GM10266 (cell line): ENCODE measurements around the gene ADAP1.

Experiments
- DNase-seq: peaks from one replicate; pipeline ENCODE4 v3.0.0; 2012; ENCODE audit errors: extremely low spot score
- TF ChIP-seq, protein P1 (sequence below): IDR thresholded peaks from 2 replicates; pipeline ENCODE4 v1.5.1; 2012; ENCODE audit warnings: mild to moderate bottlenecking, low read depth; ENCODE audit not compliant: control insufficient read depth, insufficient read depth; ENCODE audit errors: missing control alignments

ADAP1 gene

DNA sequence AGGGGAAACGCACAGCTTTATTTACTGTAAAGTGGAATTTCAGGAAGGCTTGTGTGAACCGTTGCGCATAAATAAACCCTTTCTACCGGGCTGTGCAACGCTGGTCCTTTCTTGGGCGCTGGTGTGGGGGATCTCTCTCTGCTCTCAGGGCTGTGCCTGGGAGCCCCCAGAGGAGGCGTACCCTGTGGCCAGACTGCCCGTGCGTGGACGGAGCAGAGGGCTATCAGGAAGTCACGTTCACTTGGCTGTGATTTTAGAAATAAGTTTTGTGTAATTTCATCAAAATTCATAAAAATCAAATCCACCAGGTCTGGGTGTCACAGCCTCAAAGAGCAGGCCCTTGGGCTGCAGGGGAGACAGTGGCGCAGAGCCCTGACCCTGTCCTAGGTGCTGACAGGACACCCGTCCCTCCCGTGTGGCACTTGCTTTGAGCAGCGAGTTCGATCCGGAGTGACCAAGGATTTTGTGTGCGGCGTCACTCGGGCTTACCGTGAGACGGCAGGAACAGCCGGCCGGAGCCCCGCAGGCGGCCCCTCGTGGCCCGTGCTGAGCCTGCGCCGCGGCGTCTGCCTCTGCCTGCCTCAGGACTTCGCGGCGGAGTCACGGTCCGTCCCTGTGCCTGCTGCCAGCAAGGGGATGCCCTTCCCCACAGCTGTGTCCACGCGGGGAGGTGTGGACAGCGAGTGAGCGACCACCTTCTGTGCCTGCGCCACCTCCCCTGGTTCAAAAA lies 58.0 kb downstream of the ADAP1 start:
- TF ChIP-seq, protein P1, sequence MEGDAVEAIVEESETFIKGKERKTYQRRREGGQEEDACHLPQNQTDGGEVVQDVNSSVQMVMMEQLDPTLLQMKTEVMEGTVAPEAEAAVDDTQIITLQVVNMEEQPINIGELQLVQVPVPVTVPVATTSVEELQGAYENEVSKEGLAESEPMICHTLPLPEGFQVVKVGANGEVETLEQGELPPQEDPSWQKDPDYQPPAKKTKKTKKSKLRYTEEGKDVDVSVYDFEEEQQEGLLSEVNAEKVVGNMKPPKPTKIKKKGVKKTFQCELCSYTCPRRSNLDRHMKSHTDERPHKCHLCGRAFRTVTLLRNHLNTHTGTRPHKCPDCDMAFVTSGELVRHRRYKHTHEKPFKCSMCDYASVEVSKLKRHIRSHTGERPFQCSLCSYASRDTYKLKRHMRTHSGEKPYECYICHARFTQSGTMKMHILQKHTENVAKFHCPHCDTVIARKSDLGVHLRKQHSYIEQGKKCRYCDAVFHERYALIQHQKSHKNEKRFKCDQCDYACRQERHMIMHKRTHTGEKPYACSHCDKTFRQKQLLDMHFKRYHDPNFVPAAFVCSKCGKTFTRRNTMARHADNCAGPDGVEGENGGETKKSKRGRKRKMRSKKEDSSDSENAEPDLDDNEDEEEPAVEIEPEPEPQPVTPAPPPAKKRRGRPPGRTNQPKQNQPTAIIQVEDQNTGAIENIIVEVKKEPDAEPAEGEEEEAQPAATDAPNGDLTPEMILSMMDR, result no peak
- no peak for DNase-seq

DNA sequence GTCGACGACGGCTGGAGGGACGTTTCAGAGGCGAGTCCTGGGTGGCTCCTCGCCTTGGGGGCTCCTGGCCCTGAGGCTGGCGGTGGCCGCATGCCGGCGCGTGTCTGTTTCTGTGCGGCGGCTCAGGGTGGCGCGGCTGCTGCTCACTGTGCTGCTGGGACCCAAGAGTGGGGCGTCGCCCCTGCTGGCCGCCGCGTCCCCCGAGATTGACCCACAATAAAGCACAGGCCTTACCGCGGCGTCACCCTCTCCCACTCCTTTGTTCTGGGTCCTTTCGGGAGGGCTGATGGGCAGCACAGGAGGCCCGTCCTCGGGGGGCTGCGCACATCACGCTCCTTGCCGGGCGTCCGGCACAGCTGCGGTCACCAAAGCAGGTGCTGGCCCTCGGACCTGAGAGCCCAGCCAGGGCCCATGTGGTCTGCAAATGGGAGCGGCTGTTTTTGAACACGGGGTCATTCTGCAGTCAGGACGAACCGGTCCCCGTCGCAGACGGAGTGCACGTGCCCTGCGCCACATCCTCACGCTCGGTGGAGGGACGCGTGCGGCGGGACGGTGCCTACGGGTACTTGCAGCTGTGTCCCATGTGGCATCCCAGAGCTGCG lies 58.9 kb downstream of the ADAP1 start:
- TF ChIP-seq, protein P1, result no peak
- no peak for DNase-seq

DNA sequence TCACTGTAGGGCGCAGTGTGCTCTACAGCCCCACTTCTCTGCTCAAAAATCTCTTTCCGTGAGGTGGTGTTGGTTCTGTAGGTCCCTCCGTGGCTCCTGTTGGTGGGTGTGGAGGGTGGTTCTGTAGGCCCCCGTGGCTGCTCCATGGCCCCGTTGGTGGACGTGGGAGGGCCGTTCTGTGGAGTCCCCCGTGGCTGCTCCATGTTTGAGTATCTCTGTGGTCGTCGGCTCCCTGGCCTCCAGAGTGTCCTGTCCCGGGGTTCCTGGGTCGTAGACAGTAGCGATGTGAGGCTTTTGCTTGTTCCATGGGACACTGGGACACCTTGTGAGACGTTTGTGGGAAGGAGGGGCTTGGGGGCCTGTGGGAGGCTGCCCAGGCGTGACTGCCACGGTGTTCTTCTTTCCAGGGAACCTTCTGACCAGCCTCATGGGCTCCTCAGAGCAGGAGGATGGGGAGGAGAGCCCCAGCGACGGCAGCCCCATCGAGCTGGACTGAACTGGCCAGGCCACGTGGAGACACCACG lies 59.5 kb downstream of the ADAP1 start:
- DNase-seq, result no peak
- TF ChIP-seq, protein P1, result no peak

DNA sequence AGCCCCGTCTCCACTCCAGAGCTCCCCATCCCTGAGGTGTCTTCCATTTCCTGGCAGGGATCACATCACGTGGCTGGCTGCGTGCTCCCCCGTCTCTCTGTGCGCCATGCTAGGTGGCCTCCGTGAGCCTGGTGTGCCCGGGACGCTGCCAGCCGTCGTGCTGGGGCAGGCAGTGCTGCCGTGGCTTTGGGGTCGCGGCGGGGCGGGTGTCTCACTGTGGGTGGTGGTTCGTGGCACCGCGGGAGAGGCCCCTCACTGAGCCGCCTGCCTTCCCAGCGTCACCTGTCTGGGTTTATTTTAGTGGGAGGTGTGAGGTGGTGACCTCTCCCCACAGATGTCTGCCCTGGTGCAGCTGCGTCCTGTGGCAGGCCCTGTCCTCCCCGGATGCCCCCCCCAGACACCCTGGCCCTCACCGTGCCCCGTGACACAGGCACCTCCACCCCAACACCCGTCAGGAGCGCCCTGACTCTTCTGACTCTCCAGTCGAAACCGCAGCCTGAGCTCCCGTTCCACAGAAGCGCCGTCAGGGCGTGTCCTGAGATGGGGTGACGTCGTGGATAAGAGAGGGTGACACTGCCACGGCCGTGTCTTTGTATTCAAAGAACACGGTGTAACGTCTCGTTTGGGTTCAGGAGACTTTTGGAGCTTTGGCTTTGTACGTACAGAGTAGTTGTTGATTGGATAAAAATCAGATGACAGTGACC lies 60.2 kb downstream of the ADAP1 start:
- TF ChIP-seq, protein P1, result no peak
- no peak for DNase-seq

DNA sequence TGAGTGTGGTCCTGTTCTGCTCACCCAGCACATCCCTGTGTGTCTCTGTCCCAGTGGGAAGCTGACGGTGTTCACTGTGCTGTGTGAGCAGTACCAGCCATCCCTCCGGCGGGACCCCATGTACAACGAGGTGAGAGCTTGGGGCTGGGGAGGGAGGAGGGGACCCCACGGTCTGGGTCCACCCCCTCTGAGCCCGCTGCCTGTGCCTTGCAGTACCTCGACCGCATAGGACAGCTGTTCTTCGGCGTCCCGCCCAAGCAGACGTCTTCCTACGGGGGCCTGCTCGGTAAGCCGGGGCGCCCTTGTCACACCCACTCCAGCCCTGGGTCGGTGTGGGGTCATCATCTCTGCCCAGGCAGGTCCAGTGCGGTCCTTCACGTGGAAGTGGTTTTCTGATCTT lies 60.8 kb downstream of the ADAP1 start:
- no peak for DNase-seq
- TF ChIP-seq, protein P1, result no peak

DNA sequence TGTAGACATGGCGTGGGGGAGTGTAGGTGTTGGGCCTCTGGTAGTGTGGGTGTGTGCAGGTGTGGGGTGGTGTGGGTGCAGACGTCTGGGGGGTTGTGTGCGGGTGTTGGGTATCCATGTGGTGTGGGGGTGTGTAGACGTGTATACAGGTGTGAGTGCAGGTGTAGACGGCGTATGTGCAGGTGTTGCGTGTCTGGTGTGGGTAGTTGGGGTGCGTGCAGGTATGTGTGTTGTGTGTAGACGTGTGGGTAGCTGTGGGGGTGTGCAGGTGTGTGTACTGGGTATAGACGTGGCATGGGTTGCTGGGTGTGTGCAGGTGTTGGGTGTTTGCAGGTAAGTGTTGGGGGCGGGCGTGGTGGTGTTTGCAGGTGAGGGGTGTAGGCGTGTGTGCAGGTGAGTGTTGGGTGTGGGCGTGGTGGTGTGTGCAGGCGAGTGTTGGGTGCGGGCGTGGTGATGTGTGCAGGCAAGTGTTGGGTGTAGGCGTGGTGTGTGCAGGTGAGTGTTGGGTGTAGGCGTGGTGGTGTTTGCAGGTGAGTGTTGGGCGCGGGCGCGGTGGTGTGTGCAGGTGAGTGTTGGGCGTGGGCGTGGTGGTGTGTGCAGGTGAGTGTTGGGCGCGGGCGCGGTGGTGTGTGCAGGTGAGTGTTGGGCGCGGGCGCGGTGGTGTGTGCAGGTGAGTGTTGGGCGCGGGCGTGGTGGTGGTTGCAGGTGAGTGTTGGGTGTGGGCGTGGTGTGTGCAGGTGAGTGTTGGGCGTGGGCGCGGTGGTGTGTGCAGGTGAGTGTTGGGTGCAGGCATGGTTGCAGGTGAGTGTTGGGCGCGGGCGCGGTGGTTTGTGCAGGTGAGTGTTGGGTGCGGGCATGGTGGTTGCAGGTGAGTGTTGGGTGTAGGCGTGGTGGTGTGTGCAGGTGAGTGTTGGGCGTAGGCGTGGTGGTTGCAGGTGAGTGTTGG lies 61.6 kb downstream of the ADAP1 start:
- DNase-seq, result no peak
- TF ChIP-seq, protein P1, result no peak
